ENCODE data around the gene PP2D1.
"Not testable (repeated sequence)": the region's sequence is repeated elsewhere in the genome, so short reads cannot be mapped to it uniquely, and the experiment has no call there.

PP2D1 gene

GRCh38 chr3:19959505-19959904 lies 52.6 kb downstream of the PP2D1 start:
- no peak overlapping the region for H3K27ac ChIP-seq
- TF ChIP-seq CTCF (conservative IDR thresholded peaks at IDR 0.05): no peak

- H3K27ac ChIP-seq: not testable (repeated sequence)
These were observed 54.7 kb downstream of the PP2D1 start for GRCh38 chr3:19957354-19957753.

GRCh38 chr3:19954676-19955075 lies 57.4 kb downstream of the PP2D1 start:
- no peak overlapping the region for H3K27ac ChIP-seq
- no peak for TF ChIP-seq CTCF (conservative IDR thresholded peaks at IDR 0.05)

- H3K27ac ChIP-seq: peak overlapping the region; percentile 97
- TF ChIP-seq CTCF (conservative IDR thresholded peaks at IDR 0.05): no peak
These were observed 61.7 kb downstream of the PP2D1 start for GRCh38 chr3:19950316-19950715.

GRCh38 chr3:19948226-19948591 lies 63.9 kb downstream of the PP2D1 start:
- TF ChIP-seq CTCF (conservative IDR thresholded peaks at IDR 0.05): no peak
- peak overlapping the region; percentile 97 for H3K27ac ChIP-seq

GRCh38 chr3:19947549-19948225 lies 64.4 kb downstream of the PP2D1 start:
- no peak for TF ChIP-seq CTCF (conservative IDR thresholded peaks at IDR 0.05)
- H3K27ac ChIP-seq: peak overlapping the region; percentile 97

- H3K27ac ChIP-seq: peak within 1 kb of the TSS; percentile 97
- no peak for TF ChIP-seq CTCF (conservative IDR thresholded peaks at IDR 0.05)
These were observed 65.1 kb downstream of the PP2D1 start, which contains the start of gene RAB5A for GRCh38 chr3:19946832-19947548. Gene RAB5A (plus strand): TSS chr3:19947097. CDS start chr3:19950899, 3,802 bp downstream.
